HFF-Myc (cell line): ENCODE results near the gene PRSS38.
A peak's percentile ranks its signal among the peaks of the same experiment; 100 is the strongest.

Experiments used
- DNase-seq: peaks from one replicate; pipeline ENCODE4 v3.0.0-alpha.2; 2011; ENCODE audit warnings: low read depth; ENCODE audit errors: extremely low read depth
- H3K4me3 ChIP-seq: replicated peaks from 2 replicates; pipeline ENCODE4 v1.5.1; 2011; ENCODE audit warnings: low read depth, mild to moderate bottlenecking, control low read depth, low read length
- TF ChIP-seq, protein P1 (sequence below): IDR thresholded peaks from 2 replicates; pipeline ENCODE4 v1.5.1; 2012; ENCODE audit warnings: mild to moderate bottlenecking, low read depth, low read length, control low read depth; ENCODE audit errors: missing control alignments

PRSS38 gene

DNA sequence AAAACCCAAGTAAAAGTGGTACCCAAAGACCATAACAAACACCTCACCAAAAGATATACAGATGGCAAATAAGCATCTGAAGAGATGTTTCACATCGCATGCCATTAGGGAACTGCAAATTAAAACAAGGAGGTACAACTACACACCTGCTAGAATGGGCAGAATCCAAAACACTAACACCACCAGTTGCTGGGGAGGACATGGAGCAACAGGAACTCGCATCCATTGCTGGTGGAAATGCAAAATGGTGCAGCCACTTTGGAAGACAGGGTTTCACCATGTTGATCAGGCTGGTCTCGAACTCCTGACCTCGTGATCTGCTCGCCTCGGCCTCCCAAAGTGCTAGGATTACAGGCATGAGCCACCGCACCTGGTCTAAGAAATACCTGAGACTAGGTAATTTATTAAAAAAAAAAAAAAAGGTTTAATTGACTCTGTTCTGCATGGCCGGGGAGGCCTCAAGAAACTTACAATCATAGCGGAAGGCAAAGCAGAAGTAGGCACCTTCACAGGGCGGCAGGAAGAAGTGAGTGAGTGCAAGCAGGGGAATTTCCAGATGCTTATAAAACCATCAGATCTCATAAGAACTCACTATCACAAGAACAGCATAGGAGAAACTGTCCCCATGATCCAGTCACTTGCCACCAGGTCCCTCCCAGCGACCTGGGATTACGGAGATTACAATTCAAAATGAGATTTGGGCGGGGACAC lies 30.2 kb upstream of the PRSS38 start:
- TF ChIP-seq, protein P1, sequence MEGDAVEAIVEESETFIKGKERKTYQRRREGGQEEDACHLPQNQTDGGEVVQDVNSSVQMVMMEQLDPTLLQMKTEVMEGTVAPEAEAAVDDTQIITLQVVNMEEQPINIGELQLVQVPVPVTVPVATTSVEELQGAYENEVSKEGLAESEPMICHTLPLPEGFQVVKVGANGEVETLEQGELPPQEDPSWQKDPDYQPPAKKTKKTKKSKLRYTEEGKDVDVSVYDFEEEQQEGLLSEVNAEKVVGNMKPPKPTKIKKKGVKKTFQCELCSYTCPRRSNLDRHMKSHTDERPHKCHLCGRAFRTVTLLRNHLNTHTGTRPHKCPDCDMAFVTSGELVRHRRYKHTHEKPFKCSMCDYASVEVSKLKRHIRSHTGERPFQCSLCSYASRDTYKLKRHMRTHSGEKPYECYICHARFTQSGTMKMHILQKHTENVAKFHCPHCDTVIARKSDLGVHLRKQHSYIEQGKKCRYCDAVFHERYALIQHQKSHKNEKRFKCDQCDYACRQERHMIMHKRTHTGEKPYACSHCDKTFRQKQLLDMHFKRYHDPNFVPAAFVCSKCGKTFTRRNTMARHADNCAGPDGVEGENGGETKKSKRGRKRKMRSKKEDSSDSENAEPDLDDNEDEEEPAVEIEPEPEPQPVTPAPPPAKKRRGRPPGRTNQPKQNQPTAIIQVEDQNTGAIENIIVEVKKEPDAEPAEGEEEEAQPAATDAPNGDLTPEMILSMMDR = no peak
- no peak overlapping the region for H3K4me3 ChIP-seq
- DNase-seq = no peak

DNA sequence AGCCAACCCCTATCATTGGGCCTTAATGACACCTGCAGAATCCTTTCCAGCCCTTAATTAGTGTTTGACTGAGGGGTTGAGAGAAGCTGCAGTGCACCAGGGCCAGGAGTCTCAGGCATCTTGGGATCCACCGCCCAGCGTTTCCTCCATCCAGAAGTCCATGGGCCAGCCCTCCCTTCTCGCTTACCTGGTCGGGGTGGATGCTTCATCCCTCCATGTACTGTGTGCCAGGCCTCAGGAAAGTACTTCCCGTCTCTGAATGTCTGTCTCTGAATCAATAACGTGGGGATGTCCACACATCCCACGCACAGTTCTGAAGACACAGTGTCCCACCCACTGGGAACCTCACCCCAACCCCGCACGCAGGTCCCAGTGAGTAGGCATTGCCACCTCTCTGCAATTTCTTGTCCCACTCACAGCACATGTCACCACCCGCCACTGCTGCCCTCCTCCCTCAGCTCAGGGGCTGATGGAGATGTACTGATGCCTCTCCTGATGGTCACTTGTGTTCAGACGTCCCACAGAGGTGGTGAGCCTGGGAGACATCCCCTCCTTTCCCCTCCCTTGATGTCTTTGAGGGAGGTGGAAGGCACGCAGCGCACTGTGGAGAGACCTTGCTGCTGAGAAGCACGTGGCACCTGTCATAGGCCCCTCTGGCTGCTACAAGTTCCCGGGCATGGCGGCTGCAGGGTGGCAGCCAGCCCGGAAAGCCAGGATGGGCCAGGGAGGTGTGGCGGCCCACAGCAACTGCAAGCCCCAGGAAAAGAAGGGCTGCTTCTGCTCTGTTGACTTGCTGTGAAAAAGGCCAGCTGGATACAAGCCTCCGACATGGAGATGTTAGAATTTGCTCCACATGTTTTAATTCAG lies 29.4 kb upstream of the PRSS38 start:
- H3K4me3 ChIP-seq = no peak overlapping the region
- no peak for DNase-seq
- TF ChIP-seq, protein P1 = no peak

DNA sequence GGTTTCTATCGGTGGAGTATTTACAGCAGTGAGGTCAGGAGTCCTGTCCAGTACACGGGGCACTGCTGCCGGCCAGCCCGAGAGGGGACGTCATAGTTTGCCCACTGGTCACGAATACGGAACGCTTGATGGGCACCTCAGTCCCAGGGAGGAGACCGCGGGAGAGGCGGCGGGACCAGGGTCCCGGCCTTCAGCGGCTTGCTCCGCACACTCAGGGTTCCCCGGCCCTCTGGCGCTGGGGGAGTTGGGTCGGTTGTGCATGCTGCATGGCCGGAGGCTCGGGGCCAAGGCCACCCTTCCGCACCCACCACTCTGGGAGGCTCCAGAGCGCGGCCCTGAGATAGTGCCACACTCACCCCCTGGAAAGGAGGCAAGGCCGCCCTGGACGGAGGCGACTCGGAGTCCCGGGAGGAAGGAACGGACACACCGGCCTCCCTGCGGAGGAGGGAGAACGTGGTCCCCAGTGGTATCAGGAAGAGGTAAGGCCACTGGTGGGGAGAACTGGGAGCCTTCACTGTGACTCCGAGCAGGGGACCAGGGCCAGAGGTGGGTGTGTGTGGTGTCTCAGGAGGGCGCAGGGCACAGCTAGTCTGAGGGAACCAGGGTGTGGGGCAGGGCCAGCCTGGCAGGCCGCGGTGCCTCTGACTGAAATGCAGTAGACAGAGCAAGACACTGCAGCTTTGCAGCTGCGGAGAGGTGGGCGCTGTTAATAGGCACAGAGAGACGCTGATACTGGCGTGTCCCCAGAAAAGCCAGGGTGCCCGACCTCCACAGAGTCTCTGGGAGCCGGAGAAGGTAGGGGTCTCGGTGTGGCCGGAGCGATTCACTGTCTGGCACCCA lies 28.6 kb upstream of the PRSS38 start:
- peak overlapping the region; percentile 96 for H3K4me3 ChIP-seq
- no peak for DNase-seq
- TF ChIP-seq, protein P1 = no peak

DNA sequence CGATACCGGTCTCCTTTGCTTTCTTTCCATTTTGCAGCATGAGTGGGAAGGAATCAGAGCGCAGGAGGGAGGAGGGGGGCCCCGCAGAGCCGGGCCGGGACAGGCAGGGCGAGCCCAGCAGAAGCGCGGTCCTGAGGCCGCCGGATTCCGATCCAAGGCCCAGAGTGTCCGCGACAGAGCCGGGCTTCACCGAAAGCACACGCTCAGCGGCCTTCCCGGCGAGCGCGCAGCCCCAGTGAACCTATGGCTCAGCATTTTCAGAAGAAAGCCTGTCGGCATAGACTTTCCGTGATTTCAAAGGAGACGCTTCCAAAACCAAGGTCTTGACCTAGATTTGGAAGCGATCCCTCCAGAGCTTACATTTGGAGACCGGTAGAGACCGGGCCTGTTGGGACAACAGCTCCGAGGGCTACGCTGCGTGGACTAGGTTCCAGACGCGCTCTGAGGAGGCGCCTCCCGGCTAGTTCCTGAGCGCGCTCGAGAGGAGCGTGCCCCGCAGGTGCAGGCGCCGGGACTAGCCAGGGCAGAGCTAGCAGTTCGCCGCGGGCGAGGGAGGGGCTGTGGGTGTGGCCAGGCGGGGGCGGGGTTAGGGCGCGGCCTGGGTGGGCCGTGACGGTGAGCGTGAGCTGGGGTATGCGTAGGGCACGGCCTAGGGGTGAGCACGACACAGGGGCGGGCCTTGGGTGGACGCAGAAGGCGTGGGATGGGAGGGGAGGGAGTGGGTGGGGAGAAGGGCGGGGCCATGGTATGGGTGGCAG lies 27.8 kb upstream of the PRSS38 start:
- peak overlapping the region; percentile 96 for H3K4me3 ChIP-seq
- TF ChIP-seq, protein P1 = no peak
- peak; percentile 89 for DNase-seq

DNA sequence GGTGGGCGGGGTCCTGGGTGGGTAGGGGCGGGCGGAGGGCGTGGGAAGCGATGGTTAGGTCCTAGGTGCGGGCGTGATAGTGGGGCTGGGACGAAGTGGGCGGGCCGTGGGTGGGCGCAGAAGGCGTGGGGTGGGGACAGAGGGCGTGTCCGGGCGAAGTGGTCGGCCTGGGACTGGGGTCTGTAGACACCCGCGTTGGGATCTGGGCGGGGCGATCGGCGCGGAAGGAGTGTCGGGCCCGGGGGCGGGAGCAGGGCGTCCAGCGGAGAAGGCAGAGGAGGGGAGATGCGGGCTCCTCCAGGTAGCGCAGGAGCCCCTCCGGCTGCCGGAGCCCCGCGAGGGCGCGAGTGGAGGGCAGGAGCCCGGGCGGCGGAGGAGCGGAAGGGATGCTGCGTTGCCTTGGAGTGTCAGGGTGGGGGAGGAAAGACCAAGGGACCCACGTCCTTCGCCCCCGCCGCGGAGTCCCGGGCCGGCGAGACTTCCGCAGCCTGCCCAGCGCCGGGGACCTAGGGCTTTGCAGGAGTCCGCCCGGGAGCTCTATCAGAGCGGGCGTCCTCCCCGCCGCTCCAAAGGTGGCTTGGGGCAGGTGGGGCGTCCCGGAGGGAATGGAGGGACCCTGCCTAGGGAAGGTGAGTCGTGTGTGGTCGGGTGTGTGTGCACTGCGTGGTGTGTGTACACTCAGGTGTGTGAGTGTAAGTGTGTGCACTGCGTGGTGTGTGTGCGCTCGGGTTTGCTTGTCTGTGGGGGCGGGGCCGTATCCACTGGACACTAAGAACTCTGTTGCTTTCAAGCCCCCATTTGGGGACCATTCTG lies 27.0 kb upstream of the PRSS38 start:
- H3K4me3 ChIP-seq = peak overlapping the region; percentile 96
- TF ChIP-seq, protein P1 = no peak
- no peak for DNase-seq
